ENCODE results near the gene FLII. TPM values are rescaled to one million over a fixed set of nuclear protein-coding genes. Genes with fewer than 3 reads are reported as not detected.
"Not testable (repeated sequence)": the region's sequence is repeated elsewhere in the genome, so short reads cannot be mapped to it uniquely, and the experiment has no call there.

Gene FLII
- total RNA-seq, 1 donor from 2014 or later = 248 TPM

DNA sequence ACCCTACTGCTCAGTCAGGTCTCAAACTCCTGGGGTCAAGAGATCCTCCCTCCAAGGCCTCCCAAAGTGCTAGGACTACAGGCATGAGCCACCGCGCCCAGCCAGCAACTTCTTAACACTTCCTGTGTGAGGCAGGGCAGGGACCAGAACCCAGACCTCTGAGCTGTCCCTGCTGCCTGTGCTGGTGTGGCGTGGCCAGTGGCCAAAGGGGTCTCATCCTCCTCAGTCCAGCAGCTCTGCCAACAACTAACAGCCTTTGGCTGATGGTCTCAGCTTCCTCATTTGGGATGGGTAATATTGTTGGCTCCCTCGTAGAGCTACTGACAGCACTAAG, 34.5 kb downstream of the FLII start:
- no peak for DNase-seq (ENCODE audit: extremely low spot score, unreplicated experiment)
- H3K9me3 Mint-ChIP-seq = no peaks in the 10 kb centered on the region
- no peaks in the 10 kb centered on the region for H3K36me3 Mint-ChIP-seq
- no peak overlapping the region for H3K27ac Mint-ChIP-seq
- H3K27me3 Mint-ChIP-seq = no peaks in the 10 kb centered on the region
- no peak overlapping the region for H3K4me3 Mint-ChIP-seq
- H3K4me1 Mint-ChIP-seq (ENCODE audit: unreplicated experiment) = peaks cover 28% of the 10 kb centered on the region
- TF ChIP-seq CTCF (conservative IDR thresholded peaks at IDR 0.05) = no peak

GRCh38 chr17:18218756-18219415, 39.7 kb downstream of the FLII start:
- Mint-ChIP-seq H3K27me3 (no peaks in the 10 kb centered on the region), H3K4me1 (ENCODE audit: unreplicated experiment) (peaks cover 7% of the 10 kb centered on the region), H3K27ac (no peak overlapping the region), H3K36me3 (no peaks in the 10 kb centered on the region), H3K9me3 (no peaks in the 10 kb centered on the region), H3K4me3 (no peak overlapping the region)
- no peak for TF ChIP-seq CTCF (conservative IDR thresholded peaks at IDR 0.05)
- no peak for DNase-seq (ENCODE audit: extremely low spot score, unreplicated experiment)

- DNase-seq (ENCODE audit: extremely low spot score, unreplicated experiment) = peak; percentile 83
- H3K36me3 Mint-ChIP-seq = no peaks in the 10 kb centered on the region
- no peaks in the 10 kb centered on the region for H3K27me3 Mint-ChIP-seq
- peak overlapping the region; percentile 8 for H3K27ac Mint-ChIP-seq
- H3K4me3 Mint-ChIP-seq = no peak overlapping the region
- no peaks in the 10 kb centered on the region for H3K9me3 Mint-ChIP-seq
- peak; percentile 92 for TF ChIP-seq CTCF (conservative IDR thresholded peaks at IDR 0.05)
- peaks cover 7% of the 10 kb centered on the region for H3K4me1 Mint-ChIP-seq (ENCODE audit: unreplicated experiment)
These were observed 41.0 kb downstream of the FLII start for GRCh38 chr17:18217412-18218015.

DNA sequence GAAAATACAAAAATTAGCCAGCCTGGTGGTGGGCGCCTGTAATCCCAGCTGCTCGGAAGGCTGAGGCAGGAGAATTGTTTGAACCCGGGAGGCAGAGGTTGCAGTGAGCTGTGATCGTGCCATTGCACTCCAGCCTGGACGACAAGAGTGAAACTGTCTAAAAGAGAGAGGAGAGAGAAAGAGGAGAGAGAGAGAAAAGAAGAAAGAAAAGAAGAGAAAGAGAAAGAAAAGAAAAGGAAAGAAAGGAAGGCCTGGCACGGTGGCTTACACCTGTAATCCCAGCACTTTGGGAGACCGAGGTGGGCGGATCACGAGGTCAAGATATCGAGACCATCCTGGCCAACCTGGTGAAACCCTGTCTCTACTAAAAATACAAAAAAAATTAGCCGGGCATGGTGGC, 41.6 kb downstream of the FLII start:
- H3K36me3 Mint-ChIP-seq; H3K9me3 Mint-ChIP-seq; H3K4me3 Mint-ChIP-seq; H3K4me1 Mint-ChIP-seq (ENCODE audit: unreplicated experiment); H3K27me3 Mint-ChIP-seq; DNase-seq (ENCODE audit: extremely low spot score, unreplicated experiment); H3K27ac Mint-ChIP-seq: not testable (repeated sequence)

- peaks cover 7% of the 10 kb centered on the region for H3K4me1 Mint-ChIP-seq (ENCODE audit: unreplicated experiment)
- H3K4me3 Mint-ChIP-seq = no peak overlapping the region
- no peaks in the 10 kb centered on the region for H3K27me3 Mint-ChIP-seq
- no peak for TF ChIP-seq CTCF (conservative IDR thresholded peaks at IDR 0.05)
- peaks cover 6% of the 10 kb centered on the region for H3K36me3 Mint-ChIP-seq
- peak overlapping the region; percentile 31 for H3K27ac Mint-ChIP-seq
- H3K9me3 Mint-ChIP-seq = no peaks in the 10 kb centered on the region
- DNase-seq (ENCODE audit: extremely low spot score, unreplicated experiment) = no peak
These were observed 44.8 kb downstream of the FLII start for GRCh38 chr17:18213666-18214270.

DNA sequence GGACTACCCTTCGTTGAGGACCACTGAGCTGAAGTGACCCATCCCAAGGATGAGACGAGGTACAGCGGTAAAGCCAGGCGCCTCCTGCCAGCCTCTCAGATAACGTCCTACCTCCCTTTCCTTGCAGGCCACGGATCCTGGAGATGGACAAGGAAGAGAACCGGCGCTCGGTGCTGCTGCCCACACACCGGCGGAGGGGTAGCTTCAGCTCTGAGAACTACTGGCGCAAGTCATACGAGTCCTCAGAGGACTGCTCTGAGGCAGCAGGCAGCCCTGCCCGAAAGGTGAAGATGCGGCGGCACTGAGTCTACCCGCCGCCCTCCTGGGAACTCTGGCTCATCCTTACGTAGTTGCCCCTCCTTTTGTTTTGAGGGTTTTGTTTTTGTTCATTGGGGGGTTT, 50.4 kb downstream of the FLII start:
- H3K4me3 Mint-ChIP-seq = no peak overlapping the region
- no peaks in the 10 kb centered on the region for H3K27me3 Mint-ChIP-seq
- no peak for TF ChIP-seq CTCF (conservative IDR thresholded peaks at IDR 0.05)
- no peaks in the 10 kb centered on the region for H3K4me1 Mint-ChIP-seq (ENCODE audit: unreplicated experiment)
- H3K27ac Mint-ChIP-seq = no peak overlapping the region
- DNase-seq (ENCODE audit: extremely low spot score, unreplicated experiment) = no peak
- peaks cover 11% of the 10 kb centered on the region for H3K36me3 Mint-ChIP-seq
- H3K9me3 Mint-ChIP-seq = no peaks in the 10 kb centered on the region

Measured in type B pancreatic cell (in vitro differentiated cells).